ENCODE measurements around the gene GPATCH8. TPM values are rescaled to one million over a fixed set of nuclear protein-coding genes. Genes with fewer than 3 reads are reported as not detected.

GPATCH8 gene
- total and polyA plus RNA-seq, 9 of the 15 experiments (the other 6 are each of a cell fraction or from before 2014, with no cell fraction given) = 10.6 to 29.6 (median 13.2) TPM

GRCh38 chr17:44546671-44547606 is 43.7 kb upstream of the GPATCH8 start (continued):
- TF ChIP-seq ZBTB49 (CRISPR knock-in tag; IDR thresholded peaks at IDR 0.05; ENCODE audit: borderline replicate concordance) = no peak
- no peak for TF ChIP-seq THAP12 (CRISPR knock-in tag; IDR thresholded peaks at IDR 0.05)
- no peak for TF ChIP-seq NFE2L1 (tag; IDR thresholded peaks at IDR 0.05; ENCODE audit: borderline replicate concordance, low read depth)
- no peak for TF ChIP-seq ZBTB11 (CRISPR knock-in tag; IDR thresholded peaks at IDR 0.05)
- peak; percentile 87 for TF ChIP-seq DPF2 (IDR thresholded peaks at IDR 0.05)
- TF ChIP-seq PHF21A (IDR thresholded peaks at IDR 0.05; ENCODE audit: borderline replicate concordance, low read depth) = no peak
- TF ChIP-seq EGR1 (conservative IDR thresholded peaks at IDR 0.05) = no peak
- no peak for TF ChIP-seq DMBX1 (CRISPR knock-in tag; IDR thresholded peaks at IDR 0.05; ENCODE audit: borderline replicate concordance)
- TF ChIP-seq ATF6 (CRISPR knock-in tag; IDR thresholded peaks at IDR 0.05) = no peak
- TF ChIP-seq ZC3H4 (CRISPR knock-in tag; IDR thresholded peaks at IDR 0.05; ENCODE audit: borderline replicate concordance) = no peak
- no peak for TF ChIP-seq DDX20 (tag; IDR thresholded peaks at IDR 0.05; ENCODE audit: low read depth)
- TF ChIP-seq ZNF740 (CRISPR knock-in tag; IDR thresholded peaks at IDR 0.05) = no peak
- TF ChIP-seq ZNF740 (tag; IDR thresholded peaks at IDR 0.05) = no peak

Measured in K562 (cell line).